HG03139 (cell line): ENCODE measurements around the gene EVC2.
"Not testable (repeated sequence)": the region's sequence is repeated elsewhere in the genome, so short reads cannot be mapped to it uniquely, and the experiment has no call there.

ENCODE experiments used
- ATAC-seq: cut with Tn5 transposase; IDR thresholded peaks from one replicate; pipeline ENCODE4 v1.9.1; 2021; ENCODE audit not compliant: unreplicated experiment

The EVC2 gene

GRCh38 chr4:5632066-5632440 lies 76.3 kb downstream of the EVC2 start:
- ATAC-seq = no peak

- no peak for ATAC-seq
These were observed 76.8 kb downstream of the EVC2 start for GRCh38 chr4:5631352-5632065.

GRCh38 chr4:5630762-5631161 lies 77.6 kb downstream of the EVC2 start:
- no peak for ATAC-seq

GRCh38 chr4:5629542-5629941 lies 78.8 kb downstream of the EVC2 start:
- no peak for ATAC-seq

- no peak for ATAC-seq
These were observed 81.4 kb downstream of the EVC2 start for GRCh38 chr4:5626913-5627312.

GRCh38 chr4:5622596-5622995 lies 85.8 kb downstream of the EVC2 start:
- ATAC-seq = no peak

GRCh38 chr4:5619913-5620625 lies 88.3 kb downstream of the EVC2 start:
- ATAC-seq = no peak

GRCh38 chr4:5618051-5618960 lies 90.1 kb downstream of the EVC2 start:
- ATAC-seq = no peak

- ATAC-seq = no peak
These were observed 91.9 kb downstream of the EVC2 start for GRCh38 chr4:5616331-5616950.

- no peak for ATAC-seq
These were observed 92.8 kb downstream of the EVC2 start for GRCh38 chr4:5615496-5616075.

- ATAC-seq = no peak
These were observed 96.6 kb downstream of the EVC2 start for GRCh38 chr4:5611750-5612149.

GRCh38 chr4:5609306-5610007 lies 98.9 kb downstream of the EVC2 start:
- ATAC-seq = no peak

- ATAC-seq = not testable (repeated sequence)
These were observed 114.5 kb downstream of the EVC2 start for GRCh38 chr4:5593828-5594227.

GRCh38 chr4:5592272-5592671 lies 116.1 kb downstream of the EVC2 start:
- no peak for ATAC-seq

GRCh38 chr4:5589495-5589894 lies 118.9 kb downstream of the EVC2 start:
- ATAC-seq = no peak

GRCh38 chr4:5588046-5588445 lies 120.3 kb downstream of the EVC2 start:
- ATAC-seq = no peak

- no peak for ATAC-seq
These were observed 132.4 kb downstream of the EVC2 start for GRCh38 chr4:5575941-5576340.

- ATAC-seq = no peak
These were observed 134.0 kb downstream of the EVC2 start for GRCh38 chr4:5574386-5574785.

GRCh38 chr4:5573965-5574364 lies 134.4 kb downstream of the EVC2 start:
- no peak for ATAC-seq

- no peak for ATAC-seq
These were observed 135.6 kb downstream of the EVC2 start for GRCh38 chr4:5572751-5573150.
